ENCODE data around the gene CACNA1C.

Gene CACNA1C

DNA sequence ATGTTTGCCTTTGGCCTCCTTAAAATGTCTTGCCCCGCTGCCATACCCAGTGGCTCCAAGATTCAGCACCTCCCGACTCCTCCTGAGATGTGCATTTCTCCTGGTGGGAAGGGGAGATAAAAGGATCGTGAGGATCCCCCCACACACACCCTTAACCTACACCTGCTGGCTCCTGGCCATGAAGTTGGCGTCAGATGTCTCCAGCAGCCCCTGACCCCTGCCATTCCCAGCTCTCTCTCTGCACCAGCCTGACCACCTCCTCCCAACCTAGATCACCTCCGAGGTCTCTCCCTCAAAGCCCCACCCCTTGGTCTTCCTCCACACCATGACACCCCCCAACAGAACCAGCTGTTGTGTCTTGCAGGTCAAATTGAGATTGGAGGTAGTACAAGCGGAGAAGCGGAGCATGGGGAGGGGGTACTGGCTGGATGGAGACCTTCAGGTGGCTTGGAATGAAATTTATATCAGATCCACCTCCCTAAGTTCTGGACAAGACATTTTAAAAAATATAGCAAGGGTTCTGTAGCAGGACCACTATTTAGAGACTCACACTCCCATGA, 590.9 kb downstream of the CACNA1C start:
- DNase-seq (ENCODE audit: low read depth): no peak

DNA sequence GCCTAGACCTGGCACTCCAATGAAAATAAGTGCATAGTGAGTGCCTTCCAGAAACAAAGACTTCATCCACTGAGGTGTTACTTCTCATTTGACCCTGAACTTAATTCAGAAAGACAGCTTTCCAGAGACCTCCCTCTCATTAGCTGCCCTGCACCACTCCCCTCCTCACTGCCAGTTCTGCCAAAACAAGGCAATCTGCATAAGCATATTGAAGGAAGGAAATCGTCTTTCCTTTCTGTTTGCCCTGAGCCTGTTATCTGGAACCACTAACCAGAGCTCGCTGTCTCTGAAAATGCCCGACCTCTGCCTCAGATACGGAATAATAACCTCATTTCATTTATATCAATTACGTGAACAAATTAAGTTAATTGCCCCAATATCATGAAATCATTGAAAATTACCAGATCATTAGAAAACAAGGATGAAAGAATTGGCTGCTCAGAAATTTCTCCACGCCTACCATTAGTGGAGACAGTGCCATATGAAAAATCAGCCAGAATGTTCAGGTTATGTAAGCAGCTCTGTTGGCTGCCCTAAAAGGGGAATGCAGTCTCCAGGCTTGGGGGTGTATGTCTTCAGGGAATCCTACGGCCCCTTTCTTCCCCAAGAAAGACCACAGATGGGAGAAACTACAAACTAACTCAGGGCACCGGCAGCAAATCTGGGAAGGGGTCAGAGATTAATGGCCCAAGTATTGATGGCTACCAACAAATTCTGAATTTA, 592.1 kb downstream of the CACNA1C start:
- no peak for DNase-seq (ENCODE audit: low read depth)

DNA sequence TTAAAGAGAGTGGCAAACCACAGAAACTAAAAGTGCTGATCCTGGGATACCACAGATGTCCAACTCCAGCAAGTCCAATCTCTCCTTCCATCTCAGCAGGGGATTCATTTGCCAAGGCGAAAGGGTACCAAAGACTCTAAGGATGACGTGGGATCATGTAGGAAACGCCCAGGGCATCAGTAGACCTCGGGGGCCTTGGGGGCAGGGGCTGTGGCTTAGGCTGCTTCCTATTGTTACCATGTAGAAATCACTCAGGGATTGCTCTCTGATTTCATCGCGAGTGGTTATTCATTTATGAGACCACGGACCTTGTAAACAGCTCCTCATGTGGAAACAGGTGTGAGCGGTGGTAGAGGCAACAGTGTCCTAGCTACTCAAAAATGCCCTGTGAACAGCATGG, 592.7 kb downstream of the CACNA1C start:
- no peak for DNase-seq (ENCODE audit: low read depth)

DNA sequence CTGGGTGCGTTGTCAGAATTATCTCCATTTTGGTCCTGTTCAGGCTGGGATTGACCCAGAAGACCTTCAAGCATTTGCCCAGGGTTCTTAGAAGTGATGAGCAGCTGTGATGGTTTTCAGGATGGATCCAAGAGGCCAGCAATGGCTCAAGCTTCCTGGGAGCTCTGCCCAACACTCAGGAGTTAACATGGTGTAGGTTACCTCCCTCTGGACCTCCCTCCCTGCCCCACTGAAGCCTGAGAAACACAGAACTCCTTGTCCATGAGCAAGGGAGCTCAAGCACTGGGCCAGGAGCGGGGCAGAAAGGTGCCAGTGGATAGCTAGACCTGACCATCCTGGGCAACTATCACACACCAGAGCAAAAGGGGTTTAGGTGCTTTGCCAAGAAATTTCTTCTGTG, 593.6 kb downstream of the CACNA1C start:
- no peak for DNase-seq (ENCODE audit: low read depth)

DNA sequence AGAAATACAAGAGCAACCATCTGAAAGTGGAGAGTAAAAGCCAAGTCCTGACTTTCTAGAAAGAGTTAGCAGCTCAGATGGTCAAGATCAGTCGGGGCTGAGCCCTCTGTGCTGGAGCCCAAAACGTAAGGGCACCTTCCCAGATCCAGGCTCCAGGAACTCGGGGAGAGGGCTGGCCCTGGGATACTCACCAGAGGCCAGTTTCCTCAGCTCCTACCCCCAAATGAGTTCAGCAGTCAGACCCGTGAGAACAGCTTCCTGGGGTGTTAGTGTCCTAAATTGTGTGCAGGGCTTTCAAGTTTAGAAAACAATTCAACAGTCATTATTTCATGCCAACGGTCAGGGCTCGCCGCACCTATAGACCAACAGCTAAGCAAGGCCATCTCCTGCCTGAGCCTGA, 594.4 kb downstream of the CACNA1C start:
- no peak for DNase-seq (ENCODE audit: low read depth)

DNA sequence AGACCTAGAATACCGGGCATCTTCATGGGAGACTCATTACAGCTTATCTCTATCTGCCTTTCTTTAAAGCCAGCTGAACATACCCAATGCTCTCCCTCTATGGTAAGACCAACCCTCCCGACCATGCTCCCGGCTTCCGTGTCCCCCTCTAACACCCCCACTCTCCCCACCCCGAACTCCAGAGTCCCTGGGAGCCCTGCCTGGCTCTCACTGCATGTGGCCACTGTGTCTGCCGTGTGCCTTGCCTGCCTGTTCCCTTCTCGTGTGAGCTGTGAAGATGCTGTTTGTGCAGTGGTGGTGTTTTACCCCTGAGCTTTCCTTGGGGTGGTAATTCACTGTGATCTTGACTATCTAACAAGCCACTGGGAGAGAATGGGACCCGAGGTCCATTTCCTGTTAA, 595.6 kb downstream of the CACNA1C start:
- no peak for DNase-seq (ENCODE audit: low read depth)

DNA sequence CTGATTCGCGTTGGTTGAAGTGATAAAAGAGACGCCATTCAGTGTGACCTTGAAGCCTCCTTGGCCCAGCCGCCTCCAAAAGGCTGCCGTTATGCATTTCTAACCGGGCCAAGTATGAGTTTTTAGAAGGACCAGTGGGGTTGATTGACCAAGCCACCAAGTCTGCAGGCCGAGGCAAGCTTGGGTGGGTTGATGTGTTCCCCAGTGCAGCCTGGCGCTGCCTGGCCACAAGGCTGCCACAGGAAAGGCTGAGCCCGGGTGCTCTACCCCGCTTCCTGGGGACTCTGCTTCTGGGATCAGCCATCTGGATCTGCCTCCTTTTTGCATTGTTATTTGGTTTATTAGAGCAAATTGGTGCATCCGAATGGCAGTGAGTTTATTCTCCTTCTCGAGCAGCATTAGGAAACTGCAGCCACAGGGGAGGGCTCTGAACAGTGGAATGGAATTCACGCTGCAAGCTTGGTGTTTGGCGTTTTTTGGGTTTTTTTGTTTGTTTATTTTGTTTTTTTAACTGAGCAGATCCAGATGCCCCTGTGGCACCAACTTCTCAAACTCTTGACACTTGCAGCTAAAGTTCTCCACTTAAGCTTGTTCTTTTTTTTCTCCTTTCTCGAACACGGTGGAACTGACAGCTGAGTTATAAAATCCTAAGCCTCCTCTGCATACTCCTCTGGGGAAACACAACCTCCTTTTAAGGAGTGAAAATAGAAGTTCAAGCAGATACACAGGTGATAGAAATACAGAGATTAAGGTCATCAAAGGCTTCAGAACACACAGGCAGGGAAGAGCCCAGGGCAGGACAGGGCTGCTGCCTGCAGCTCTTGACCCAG, 596.6 kb downstream of the CACNA1C start:
- DNase-seq (ENCODE audit: low read depth): no peak

DNA sequence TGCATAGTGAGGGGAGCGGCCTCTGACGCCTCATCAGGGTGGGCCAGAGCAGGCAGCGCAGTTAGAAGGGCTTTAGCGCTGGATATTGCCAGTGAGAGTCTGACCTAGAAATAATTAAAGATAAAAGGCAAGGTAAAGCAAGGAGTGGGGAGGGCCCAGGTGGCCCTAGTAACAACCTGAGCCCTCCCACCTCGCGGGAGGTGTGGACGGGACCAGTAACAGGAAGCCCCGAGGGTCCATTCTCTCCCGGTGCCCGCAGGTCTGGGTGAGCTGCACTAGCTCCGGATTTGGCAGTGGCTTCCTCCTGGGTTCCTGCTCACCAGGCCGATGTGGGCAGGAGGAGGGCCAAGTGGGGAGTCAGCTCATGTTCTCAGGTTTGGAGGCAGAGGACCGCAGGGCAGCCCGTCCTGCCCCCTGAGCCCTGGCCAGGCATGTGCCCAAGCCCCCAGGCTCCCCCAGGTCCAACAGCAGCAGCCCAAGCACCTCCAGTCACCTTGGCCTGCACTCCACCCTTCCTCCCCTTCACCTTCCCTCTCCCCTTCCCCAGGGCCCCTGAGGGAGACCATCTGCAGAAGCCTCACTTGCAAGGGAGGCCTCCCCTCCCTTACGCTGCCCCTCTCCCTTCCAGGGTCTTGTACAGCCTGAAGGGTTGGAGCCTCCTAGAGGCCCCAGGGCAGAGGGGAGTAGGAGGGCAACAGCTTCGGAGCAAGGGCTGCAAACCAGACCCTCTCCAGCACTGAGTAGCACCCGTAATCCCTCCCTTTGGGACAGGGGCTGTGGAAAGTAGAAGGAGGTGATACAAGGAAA, 597.7 kb downstream of the CACNA1C start:
- DNase-seq (ENCODE audit: low read depth): no peak

DNA sequence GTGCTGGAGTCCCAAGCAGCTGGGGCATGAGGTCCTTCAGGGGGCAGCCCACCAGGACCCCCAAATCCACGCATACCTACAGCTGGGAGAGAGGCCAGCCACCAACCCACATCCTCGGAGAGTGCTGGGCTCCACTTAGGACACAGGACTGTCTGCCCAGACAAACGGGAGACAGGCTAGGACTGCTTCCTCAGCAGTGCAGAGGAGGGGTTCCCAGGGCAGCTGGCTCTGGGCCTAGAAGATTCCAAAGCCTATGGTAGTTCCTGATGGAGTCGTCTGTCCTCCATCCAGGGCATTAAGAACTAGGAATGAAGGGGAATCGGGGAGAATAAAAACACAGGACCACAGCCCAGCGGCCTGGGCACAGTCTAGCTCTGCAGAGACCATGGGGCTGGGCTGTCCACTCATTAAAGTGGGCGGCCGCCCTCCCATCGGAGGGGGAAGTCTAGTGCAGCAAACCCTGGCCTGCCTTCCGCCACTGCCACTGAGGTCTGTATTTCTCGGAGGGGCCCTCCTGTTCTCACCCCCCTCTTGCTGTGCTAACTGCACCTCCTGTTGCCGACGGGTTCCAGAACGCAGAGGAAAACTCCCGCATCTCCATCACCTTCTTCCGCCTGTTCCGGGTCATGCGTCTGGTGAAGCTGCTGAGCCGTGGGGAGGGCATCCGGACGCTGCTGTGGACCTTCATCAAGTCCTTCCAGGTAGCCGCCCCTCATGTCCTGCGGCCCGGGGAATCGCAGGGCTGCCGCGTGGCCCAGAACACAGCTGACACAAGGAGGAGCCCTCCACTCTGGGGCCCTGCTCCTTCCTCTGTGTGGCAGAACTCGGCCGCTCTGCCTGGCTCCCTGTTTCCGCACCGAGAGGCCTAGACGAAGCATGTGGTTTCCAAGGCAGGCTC, 598.5 kb downstream of the CACNA1C start:
- DNase-seq (ENCODE audit: low read depth): no peak

DNA sequence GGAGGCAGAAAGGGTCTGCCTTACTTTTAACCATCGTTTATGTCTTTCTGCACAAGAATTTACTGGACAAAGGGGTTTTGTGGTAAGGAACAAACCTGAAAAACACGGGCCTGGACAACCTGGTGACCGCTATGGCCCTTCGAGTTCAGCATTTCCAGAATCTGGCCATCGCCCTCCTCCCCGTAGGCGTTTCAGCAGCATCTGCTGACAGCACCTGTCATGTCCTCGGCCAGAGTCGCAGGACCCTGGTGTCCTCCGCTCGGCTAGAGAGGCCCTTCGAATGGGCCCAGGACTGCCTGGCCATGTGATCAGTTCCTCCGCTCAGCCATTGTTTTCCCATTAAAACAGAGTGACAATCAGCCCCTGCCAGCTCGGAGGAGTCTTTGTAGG, 599.2 kb downstream of the CACNA1C start:
- DNase-seq (ENCODE audit: low read depth): no peak

DNA sequence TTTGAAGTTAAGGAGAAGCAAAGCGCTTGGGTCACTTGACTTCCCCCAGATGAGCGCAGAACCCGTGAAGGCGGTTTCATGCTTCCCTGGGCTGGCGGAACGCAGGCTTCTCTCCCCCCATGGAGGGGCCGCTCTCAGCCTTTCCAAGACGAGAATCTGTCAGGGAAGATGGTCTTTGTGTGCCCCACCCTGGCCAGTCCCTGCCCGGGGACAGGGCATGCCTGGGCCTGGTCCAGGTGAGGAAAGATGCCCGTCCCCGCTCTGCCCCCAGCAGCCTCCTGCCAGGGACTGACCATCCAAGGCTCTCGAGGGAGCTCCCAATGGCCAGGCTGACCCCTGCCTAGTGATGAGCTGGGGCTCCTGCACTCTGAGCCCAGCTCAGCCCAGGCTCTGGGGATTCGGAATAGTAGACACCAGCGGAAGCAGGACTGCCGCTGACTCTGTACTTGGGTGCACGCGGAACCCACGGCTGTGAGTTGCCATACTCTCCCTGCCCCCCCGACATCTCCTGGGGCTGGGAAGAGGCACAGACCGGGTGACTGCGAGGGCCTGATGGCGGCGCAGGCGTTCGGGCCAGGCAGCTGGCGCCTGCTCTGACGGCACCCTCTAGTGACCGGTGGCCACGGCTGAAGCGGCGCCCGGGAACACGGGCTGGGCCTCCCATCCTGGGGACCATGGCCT, 599.8 kb downstream of the CACNA1C start:
- DNase-seq (ENCODE audit: low read depth): no peak

DNA sequence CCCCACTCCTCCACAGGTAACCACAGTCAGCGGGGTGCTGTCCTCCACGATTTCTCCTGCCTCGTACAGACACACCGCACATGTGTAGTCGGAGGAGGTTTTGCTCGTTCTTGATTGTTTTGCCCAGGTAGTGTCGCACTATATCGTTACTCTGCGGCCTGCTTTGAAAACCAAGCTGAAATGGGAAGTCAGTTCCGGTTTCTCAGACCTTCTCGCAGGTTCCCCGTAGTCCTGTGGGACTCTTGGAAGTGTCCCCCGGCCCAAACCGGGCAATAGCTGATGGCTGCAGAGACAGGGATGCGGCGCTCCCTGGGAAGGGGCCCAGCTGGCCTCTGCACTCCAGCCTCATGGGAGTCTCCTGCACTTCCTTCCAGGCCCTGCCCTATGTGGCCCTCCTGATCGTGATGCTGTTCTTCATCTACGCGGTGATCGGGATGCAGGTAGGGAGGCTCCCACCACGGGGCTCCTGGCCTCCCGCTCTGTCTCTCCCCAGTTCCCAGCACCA, 600.7 kb downstream of the CACNA1C start:
- DNase-seq (ENCODE audit: low read depth): no peak

DNA sequence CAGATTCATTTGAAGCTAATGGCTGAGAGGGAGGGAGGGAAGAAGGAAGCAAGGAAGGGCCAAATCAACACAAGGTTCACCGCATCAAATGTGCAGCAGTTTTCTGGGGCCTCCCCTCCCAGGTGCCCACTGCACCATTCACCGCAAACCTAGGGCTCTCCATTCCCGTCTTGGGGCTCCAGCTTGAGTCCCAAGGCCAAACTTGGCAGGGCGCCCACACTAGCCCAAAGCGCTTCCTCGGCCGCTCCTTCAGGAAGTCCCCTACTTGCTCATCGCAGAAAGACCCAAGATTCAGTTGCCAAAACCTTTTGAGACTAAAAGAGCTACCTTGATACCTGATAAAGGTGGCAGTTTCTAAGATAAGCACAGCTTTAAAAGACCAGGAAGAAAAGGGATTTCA, 601.5 kb downstream of the CACNA1C start:
- DNase-seq (ENCODE audit: low read depth): no peak

DNA sequence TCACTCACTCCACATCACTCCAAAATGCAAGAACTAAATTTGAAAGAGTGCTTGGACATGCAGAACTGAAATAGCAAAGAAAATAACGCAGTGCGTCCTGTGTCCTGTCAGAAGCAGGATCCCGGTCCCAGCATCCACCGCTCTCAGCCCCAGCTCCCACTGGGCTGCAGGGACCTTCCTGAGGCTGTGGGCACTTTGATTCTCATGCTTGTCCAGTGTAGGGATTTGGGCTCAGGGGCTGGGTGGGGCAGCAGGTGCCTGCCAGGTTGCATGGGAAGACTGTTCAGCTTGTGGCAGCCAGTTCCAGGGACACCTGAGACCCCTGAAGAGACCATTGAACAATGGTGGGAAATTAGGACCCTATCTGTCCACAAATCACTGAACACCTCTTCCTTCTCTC, 602.0 kb downstream of the CACNA1C start:
- no peak for DNase-seq (ENCODE audit: low read depth)

DNA sequence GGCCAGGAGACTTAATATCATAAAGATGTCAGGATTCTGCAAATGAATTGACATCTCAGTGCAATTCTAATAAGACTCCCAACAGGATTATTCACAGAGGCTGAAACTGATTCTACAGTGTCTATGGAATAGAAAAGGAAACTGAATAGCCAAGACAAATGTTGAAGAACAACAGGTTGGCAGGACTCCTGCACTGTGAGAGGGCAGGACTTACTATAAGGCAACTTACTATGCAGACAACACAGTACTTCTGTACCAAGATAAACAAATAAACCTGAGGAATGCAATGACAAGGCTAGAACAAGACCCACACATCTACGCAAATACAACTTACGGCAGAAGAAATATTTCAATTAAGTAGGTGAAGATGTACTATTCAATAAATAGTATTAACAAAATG, 609.7 kb downstream of the CACNA1C start:
- DNase-seq (ENCODE audit: low read depth): no peak

DNA sequence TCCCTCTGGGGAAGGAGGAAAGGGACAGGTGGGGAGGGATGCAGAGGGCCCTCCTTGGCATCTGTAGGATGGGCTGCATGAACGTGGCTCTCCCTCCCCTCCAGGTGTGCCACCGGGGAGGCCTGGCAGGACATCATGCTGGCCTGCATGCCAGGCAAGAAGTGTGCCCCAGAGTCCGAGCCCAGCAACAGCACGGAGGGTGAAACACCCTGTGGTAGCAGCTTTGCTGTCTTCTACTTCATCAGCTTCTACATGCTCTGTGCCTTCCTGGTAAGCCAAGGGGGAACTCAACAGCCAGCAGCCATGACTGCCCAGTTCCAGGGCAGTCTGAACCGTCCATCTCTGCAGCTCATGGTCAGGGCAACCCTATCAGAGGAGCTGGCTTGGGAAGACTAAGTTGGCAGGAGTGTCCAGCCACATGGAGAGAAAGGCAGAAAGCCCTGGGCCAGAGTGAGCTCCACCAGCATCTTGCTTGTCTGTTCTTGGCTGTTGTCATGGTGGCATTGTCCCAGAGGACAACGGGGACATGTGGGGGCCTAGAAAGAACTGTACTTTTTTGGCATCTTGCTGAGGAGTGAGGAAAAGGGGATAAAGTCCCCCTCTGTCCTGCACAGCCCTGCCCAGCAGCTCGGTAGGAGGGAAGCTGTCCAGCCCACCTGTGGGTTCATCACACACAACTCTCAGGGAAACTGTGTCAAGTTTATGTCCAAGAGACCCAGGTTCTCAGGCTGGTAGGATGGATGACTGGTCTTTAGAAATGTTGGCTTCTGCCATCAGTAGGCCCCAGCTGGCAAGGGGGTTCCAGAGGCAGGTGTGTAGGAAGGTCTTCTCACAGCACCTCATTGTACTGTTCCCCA, 612.2 kb downstream of the CACNA1C start:
- no peak for DNase-seq (ENCODE audit: low read depth)

DNA sequence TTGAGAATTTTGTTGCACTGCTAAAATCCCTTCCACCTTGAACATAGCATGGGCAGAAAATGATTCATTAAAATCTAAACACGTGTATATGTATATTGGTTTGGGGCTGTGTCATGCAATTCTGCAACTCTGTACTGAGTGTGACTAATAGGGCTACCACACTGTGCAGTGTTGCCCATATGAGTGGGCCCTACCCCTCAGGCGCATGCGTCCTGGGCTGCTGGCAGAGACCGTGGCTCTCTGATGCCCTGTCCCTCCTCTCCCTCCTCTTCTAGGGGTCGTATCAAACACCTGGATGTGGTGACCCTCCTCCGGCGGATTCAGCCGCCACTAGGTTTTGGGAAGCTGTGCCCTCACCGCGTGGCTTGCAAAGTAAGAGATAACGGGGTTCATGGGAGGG, 613.6 kb downstream of the CACNA1C start:
- DNase-seq (ENCODE audit: low read depth): no peak

DNA sequence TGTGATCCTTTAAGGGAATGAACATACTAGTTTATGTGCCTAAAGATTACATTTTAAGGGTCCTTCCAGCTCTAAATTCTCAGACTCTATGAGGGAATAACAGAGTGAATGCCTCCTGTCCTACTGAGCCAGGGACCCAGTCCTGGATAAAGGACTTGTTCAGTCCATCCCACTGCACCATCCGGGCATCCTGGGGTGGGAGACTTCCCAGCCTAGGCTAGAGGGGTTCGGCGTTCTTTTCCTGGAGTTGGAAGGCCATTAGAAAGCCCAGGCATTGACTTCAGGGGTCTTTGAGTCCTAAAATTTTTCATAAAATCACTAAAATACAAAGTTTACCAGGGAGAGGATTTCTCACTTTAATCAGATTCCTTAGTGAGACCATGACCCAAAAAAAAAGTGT, 614.1 kb downstream of the CACNA1C start:
- no peak for DNase-seq (ENCODE audit: low read depth)

DNA sequence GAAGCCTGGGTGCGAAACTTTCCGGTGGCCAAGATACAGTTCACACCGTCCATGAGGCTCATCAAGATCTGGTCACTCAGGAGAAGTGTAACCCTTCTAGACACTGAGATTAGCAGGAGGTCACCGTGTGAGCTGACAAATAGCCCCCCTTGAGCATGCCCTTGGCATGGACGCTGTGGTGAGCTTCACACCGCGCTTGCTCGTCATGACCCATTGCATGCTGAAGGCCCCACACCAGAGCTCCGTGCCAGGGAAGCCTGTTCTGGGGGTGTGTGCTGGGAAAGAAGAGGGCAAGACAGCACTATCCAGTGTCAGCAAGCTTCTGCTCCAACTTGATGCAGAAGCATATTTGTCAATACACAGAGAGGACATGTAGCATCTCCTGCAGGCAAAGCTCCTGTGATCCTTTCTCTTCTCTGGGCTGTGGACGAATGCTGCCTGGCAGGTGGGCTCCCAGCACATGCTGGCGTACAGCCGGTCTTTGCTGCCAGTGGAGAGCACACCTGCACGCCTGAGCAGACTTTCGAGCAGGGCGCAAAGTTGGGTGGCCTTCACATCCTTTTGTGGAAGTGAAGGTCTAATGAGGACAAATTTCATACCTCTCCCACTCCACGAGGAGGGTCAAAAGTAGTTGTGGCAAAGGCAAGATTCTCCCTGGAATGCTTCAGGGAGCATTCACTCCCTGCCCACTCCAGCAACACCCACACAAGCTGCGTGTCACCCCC, 615.1 kb downstream of the CACNA1C start:
- DNase-seq (ENCODE audit: low read depth): no peak

Data from T follicular helper cell (primary cell).